GM18909 (cell line): ENCODE results near the gene C19orf81.

Experiments
- ATAC-seq: cut with Tn5 transposase; IDR thresholded peaks from one replicate; pipeline ENCODE4 v1.9.1; 2021; ENCODE audit warnings: mild to moderate bottlenecking; ENCODE audit not compliant: unreplicated experiment, poor library complexity

The C19orf81 gene

DNA sequence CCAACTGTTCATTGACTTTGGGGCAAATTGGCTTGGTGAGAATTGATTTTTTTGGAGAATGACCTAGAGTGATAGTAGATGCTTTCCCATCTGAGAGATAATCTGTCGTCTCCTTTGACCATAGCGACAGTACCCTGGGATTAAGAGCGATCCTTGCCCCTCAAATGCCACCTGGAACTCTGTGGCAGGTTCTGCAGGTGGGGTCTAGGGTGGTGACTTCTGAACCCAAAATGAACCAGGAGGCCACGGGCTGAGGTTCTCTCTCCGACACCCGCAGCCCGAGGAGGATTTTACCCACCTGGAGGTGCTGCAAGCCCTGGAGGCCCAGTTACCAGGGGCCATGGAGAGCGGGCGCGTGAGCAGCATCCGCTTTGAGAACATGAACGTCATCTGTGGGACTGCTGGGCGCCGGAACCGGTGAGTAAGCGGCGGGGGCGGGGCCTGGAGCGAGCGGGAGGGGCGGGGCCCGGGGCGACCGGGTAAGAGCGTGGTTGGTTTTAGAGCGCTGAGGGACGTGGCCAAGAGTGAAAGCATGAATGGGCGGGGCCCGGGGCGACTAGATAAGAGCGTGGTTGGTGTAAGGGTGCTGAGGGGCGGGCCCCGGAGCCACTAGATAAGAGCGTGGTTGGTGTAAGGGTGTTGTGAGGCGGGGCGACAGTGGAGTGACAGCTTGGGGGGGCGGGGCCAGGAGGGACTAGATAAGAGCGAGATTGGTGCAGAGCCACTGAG is 8.6 kb downstream of the C19orf81 start:
- ATAC-seq = no peak

DNA sequence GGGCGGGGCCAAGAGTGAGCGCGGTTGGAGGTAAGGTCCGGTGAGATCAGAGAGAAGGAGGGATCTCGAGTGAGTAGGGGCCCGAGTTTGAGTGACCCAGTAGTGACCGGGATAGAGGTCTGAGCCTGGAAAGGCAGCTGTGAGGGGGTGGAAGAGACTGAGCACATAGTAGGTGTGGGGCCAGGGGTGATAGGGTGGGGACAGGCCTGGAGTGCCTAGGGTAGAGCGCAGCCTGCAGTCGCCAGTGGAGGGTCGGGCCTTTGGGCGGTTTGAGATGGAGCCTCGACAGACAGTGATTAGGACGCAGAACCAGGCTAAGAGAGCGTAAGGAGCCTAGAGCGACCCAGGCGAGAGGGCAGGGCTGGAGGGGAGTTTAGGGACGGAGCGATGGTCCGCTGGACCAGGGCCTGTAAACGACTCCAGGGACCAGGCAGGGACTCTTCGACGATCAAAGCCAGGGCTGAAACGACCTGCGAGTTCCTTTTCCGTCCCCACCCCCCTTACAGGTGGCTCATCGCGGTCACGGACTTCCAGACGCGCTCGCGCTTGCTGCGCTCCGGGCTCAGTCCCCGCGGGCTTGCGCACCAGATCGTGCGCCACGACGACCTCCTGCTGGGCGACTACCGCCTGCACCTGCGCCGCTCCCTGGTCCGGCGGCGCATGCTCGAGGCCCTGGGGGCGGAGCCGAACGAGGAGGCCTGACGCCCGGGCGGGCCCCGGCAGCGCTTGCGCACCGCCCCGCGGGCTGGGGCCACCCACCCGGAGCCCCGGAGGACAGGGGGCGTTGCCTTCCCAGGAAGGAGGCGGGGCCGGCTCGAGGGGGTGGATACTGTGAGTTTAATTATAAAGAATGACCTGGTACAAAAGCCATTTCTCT is 9.4 kb downstream of the C19orf81 start:
- no peak for ATAC-seq

DNA sequence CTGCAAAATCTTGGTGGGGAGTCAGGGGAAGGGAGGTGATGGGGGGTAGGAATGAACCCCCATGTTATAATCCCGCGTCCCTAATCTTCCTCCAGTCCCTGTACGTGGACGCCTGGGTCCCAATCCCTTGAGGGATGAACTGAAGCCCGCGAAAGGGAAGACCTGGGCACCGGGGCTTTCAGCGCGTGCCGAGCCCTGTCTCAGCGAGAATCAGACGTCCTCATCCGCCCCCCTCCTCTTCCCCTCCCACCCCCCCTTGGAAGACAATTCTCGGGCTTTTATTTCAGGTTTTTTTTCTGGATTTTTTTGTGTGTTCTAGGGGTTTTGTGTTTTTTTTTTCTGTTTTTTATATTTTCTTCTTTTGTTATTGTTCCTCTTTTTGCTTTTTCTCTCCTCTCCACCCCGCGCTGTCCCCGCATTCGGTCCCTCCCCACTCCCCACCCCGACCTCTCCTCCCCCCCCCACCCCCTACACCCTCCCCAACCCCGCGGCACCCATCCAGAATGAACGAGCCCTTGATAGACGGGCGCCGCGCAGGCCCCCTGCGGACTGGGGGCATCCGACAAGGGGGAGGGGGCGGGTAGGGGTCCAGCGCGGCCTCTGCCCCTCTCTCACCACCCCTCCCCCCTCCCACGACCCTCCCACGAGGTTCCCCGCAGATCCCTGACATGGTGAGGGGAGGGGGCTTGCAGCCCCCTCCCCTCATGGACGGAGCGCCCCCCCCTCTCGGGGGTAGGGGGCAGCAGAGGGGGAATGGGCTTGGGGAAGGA is 10.3 kb downstream of the C19orf81 start:
- no peak for ATAC-seq

DNA sequence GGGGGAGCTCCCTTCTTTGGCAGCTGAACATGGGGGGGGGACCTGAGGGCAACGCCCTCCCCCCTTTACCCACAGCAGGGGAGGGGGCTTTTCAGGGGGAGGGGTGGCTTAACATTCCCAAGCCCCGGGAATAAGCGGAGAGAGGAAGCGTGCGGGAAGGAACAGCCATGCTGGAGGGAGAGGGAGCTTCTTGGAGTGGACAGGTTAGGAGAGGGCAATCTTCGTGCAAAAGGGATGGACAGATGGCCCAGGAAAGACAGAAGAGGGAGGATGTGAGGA is 10.8 kb downstream of the C19orf81 start:
- ATAC-seq = no peak

DNA sequence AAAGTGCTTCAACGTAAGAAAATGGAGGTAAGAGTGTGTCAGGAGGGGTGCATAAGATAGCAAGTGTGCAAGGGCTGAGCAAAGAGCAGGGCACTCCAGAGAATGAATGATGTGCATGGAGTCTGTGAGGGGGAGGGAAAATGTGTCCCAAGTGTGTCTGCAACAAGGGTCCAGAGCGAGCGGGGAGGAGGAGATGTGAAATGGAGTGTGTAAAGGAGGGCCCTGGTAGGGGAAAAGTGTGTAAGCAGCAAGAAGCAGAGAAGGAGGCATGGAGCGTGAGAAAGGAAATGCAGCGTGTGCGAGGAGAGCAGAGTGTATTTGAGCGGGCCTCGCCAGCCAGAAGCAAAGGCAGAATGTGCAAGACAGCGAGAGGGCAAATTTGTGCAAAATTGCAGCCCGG is 11.8 kb downstream of the C19orf81 start:
- no peak for ATAC-seq

DNA sequence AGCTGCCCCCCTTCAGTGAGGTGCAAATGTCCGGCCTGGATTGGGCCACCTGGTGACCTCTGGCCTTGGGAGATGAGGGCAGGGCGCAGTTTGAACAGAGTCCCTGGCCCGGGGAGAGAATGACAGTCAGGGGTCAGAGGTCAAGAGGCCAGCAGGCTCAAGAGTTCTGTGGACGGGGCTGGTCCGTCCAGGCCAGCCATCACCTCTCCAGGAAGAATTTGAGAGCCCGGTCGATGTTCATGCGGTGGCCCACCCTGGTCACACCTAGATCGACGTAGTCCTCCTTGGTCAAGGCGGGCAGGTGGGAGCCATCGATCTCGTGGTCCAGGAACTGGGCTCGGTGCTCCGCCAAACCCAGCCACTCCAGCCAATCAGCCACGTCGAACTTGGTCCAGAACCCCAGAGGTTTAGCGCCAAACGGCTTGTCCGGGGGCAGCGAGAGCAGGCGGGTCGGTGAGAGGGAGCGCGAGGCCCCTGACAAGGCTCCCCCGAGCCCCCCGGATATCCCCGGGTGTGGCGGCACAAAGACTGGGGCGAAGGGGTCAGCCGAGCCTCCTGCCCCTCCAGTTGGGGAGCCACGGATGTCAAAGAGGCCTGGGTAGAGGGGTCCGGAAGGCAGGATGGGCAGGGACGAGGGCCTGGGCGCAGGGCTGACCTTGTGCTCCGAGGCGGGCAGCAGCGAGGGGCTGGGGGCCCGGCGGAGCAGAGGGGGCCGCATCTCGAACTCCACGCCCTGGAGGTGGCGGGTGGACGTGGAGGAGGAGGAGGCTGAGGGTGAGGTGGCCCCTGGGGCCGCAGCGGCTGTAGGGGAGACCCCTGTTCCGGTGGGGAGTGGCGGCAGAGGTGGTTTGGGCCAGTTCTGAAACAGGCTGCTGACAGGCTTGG is 12.8 kb downstream of the C19orf81 start:
- no peak for ATAC-seq

DNA sequence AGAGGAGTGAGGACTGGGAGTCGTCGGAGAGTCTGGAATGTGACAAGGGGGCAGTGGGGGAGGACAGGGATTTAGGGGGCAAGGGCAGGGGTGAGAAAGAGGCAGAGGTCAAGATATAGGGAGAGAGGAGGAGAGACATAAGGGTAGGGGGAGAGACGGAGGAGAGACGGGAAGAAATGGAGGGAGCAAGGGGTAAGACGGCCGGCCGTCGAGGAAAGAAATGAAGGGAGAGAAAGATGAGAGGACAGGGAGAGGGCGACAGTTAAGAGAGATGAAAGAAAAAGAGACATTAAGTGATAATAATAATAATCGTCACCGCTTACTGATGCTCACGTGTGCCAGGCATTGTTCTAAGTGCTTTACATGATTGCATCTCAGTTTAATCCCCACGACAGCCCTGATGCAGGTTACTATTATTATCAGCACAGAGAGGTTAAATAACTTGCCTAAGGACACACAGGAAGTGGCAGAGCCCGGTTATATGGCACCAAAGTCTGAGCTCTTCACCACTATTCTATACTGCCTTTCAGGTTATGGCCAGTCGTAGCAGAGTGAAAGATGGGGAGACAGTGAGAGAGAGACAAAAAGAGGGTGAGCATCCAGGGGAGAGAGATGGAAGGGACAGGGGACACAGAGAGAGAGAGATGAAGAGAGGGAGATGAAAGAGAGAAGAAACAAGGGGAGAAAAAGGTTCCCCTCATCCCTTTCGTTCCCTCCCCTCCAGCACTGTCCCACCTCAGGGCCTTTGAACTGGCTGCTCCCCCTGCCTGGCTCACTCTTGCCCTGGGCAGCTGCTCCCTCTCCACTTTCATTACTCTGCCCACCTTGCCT is 13.6 kb downstream of the C19orf81 start:
- ATAC-seq = no peak

DNA sequence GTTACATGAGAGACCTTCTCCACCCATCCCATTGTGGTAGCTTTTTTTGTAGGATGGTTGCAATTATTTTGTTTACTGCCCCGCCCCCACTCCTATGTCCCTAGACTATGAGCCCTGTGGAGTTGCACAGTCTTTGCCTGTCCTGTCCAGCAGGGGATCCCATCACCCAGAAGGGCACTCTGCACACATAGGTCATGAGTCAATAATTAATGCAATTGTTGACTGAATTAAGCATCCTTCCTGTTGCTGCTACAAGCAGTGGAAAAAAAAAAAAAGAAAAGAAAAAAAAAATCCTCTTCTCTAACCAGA is 14.2 kb downstream of the C19orf81 start:
- ATAC-seq = no peak

DNA sequence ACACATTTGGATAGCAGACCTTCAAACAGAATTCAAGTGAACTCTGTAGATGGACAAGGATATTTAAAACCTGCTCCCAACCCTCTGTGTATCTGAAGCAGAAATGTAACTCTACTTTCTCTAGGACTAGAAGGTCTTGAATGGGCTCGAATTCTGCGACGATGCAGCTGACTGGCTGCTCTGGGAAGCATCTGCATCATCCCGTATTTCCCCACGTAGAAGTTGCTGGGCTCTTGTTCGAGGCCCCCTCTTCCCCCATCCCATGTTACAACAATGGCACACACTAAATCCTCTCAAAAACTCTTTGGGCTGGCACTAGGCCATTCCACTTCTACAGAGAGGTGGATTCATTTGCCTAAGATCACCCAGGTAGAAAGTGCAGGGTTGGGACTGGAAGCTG is 15.0 kb downstream of the C19orf81 start:
- ATAC-seq = no peak

DNA sequence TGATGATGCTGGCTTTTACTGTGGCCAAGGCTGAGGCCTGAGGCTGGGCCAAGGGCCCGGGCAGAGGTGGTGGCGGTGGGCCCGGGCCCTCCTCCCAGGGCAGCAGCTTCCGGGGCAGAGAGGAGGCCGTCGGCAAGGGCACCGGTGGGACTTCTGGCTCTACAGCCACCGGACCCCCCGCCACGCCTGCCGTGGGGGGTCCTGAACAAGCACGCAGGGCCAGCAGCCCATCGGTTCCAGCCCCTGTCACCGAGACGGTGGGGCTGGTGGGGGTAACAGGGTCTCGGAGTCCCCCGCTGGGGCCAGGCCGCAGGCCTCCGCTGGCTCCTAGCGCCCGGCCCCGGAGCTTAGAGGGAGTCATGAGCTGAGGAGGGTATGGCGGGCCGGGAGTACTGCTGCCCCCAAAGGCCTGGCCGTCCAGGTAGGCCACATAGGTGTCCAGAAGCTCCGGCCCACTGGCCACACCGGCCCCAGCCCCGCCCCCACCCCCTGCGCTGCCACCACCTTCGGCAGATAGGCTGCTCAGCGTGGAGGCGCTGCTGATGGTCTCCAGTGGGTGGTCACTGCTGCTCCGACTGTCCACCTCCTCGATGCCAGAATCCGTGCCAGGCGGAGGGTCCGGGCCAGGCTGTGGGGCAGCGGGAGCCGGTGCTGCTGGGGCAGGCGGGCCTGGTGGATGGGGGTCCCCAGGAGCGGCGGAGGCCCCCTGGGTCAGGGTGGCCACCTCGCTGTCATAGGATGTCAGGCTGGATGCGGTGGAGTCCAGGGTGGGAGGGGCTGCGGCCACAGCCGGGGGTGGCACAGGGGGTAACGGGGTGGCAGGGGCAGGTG is 17.3 kb downstream of the C19orf81 start:
- ATAC-seq = no peak

DNA sequence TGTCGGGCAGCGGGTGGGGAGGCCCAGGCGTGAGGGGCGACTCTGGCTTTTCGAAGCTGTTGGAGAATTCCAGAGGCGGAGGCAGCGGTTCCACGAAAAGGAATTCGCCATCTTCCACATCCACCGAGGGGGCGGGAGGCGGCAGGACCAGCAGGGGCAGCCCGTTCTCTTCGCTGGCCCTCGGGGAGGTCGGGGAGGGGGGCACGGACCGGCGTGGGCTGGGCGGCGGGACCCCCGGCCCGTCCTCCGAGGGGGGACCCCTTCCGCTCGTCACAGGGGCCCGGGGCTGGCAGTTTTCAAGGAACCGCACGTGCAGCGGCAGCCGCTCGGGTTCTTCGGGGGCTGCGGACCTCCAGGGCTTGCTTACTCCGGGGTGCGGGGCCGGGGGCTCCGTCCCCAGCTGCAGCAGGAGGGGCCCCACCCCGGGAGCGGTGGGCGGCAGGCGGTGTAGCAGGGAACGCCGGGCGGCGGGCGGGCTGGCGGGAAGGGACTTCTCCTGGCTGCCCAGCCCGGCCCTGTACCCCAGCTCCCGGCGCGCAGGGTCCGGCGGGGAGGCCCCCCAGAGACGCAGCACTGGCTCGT is 18.0 kb downstream of the C19orf81 start:
- ATAC-seq = no peak

DNA sequence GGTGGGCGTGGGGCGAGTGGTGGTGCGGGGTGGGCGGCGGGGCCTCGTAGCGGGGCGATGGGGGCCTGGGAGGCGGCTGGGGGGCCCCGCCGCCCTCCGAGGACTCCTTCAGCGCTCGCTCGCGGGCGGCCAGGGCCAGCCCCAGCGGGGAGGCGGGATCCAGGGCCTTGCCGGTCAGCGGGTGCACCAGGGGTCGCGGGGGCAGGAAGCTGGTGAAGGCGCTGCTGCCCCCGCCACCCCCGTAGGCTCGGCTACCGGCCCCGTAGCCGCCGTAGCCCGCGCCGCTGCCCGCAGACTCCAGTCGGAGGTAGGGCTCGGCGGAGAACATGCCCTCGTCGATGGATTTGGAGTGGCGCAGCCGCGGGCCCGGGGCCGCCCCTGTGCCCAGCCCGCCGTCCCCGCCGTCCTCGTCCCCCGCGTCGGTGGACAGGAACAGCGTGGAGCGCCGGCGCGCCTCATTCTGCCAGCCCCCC is 18.6 kb downstream of the C19orf81 start:
- no peak for ATAC-seq

DNA sequence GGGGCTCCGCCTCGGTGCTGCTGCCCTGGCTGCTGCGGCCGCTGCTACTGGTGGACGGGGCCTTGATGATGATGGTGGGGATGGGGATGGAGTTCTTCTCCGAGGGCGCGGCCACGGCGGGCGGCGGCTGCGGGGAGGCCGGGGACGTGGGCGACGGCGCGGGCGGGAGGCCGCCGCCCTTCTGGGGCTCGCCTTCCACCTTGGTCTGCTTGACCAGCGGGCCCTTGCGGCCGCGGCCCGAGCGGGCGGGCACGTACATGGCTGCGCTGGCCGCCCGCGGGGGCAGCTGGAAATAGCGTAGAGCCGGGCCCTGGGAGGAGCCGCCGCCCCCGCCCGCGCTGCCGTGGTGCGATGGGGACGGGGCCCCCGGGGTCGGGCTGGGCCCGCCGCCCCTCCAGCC is 19.2 kb downstream of the C19orf81 start:
- ATAC-seq = no peak

DNA sequence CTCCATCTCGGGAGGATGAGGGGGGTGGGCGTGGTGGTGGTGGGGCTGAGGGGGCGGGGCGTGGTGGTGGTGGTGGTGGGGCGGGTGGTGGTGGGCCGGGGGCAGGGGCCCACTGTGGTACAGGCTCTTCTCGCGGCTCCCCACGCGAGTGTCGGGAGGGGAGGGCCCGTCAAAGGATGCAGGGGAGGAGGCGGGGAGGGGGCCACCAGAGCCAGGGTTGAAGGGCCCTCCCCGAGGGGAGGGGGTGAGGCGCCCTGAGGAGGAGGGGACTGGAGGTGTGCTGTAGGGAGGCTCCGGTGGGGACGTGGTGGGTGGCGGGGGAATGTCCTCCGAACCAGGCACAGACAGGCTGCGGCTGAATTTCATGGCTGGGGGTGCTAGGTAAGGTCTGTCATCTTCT is 19.6 kb downstream of the C19orf81 start:
- ATAC-seq = no peak

DNA sequence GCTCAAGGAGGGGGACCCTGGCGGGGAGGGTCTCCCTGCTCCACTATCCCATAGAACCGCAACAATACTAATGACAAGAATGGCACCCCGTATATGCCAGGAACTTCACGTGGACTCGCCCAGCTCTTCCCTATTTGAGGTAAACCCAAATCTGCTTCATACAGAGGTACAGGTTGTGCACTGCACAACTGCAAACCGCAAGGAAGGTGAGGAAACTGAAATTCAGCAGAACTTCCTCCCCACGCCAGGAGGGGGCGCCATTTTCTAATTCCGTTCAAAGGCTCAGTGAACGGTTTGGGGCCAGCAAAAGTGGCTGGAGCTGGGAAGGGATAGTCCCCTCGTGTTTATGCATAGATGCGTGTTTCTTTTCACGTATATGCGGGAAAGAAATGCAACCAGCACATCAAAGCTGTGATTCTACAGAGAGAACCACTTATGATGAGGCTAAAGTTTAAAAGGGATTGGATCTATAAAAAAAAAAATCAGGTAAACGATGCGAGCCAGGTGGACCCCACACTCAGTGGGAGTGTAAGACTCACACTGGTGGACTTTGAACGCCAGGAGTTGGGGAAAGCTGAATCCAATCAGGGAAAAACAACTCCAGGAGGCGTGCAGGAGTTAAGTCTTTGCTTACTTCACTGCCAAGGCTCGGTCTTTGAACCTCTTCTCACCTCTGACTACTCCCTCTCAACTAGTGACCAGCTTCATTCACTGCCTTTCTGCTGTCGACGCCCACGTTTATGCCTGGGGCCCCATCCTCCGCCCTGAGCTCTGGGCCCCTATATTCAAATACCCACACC is 20.3 kb downstream of the C19orf81 start:
- no peak for ATAC-seq

DNA sequence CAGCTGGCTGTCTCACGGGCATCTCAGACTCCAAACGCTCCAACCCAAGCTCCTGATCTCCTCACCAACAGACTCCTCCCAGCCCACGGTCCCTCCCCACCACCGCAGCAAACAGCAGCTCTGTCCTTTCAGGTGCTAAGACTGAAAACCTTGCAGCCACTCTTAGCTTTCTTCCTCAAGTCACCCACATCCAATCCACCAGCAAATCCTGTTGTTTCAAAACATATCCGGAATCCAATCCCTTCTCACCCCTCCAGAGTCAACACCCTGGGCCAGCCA is 20.8 kb downstream of the C19orf81 start:
- ATAC-seq = no peak

DNA sequence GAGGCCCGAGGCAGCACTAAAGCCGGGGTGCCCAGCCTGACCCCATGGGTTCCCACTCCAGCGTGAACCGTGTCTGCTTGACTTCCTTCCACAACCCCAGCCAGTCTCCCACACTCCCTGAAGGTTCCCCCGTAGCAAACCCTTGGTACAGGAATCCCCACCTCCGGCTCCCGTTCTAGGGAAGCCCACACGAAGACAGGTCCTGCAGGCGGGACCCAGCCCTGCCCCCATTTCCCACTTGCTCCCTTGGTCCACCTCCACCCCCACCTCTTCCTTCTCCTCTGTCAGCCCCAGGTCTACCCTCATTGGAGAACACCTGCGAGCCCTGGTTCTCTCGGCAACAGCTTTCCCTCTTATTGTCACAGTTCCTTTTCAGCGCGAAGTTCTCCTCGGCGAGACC is 23.9 kb downstream of the C19orf81 start:
- ATAC-seq = no peak
